SK-N-SH (cell line): ENCODE data around the gene RASL10B.

Experiments used
- CTCF ChIP-seq: fragments of 200-600 bp; sonication (generic); IDR thresholded peaks from 2 replicates; pipeline ENCODE4 v1.6.1; 2017; ENCODE audit warnings: antibody characterized with exemption, mild to moderate bottlenecking, moderate library complexity
- EZH2phosphoT487 ChIP-seq: fragments of 200-600 bp; sonication (generic); IDR thresholded peaks from 2 replicates; pipeline ENCODE4 v1.6.1; 2017; ENCODE audit warnings: low read depth, mixed run types, mild to moderate bottlenecking, antibody characterized with exemption, moderate library complexity, borderline replicate concordance
- GABPA ChIP-seq: IDR thresholded peaks from 2 replicates; pipeline ENCODE4 v1.4.0; 2012; ENCODE audit warnings: low read depth, mild to moderate bottlenecking
- IRF3 ChIP-seq: fragments of 150-350 bp; IDR thresholded peaks from 2 replicates; pipeline ENCODE4 v1.6.1; 2016; ENCODE audit warnings: mild to moderate bottlenecking, low read depth, low read length
- MAX ChIP-seq: IDR thresholded peaks from 2 replicates; pipeline ENCODE4 v1.4.0; 2012; ENCODE audit warnings: low read depth
- MEF2A ChIP-seq: IDR thresholded peaks from 2 replicates; pipeline ENCODE4 v1.4.0; 2012; ENCODE audit warnings: low read depth, borderline replicate concordance
- NFIC ChIP-seq: IDR thresholded peaks from 2 replicates; pipeline ENCODE4 v1.4.0; 2012; ENCODE audit warnings: borderline replicate concordance
- POLR2AphosphoS5 ChIP-seq: IDR thresholded peaks from 2 replicates; pipeline ENCODE4 v1.6.1; 2012; ENCODE audit warnings: low read depth, low read length
- RCOR1 ChIP-seq: fragments of 150-350 bp; IDR thresholded peaks from 2 replicates; pipeline ENCODE4 v1.6.1; 2017; ENCODE audit warnings: antibody characterized with exemption, low read length
- REST ChIP-seq: IDR thresholded peaks from 2 replicates; pipeline ENCODE4 v1.6.1; 2012; ENCODE audit warnings: mild to moderate bottlenecking, low read depth, low read length, moderate library complexity
- RXRA ChIP-seq: IDR thresholded peaks from 2 replicates; pipeline ENCODE4 v1.4.0; 2012; ENCODE audit warnings: low read depth, mild to moderate bottlenecking, borderline replicate concordance
- SIN3A ChIP-seq: IDR thresholded peaks from 2 replicates; pipeline ENCODE4 v1.6.1; 2012; ENCODE audit warnings: low read depth, mild to moderate bottlenecking, low read length, moderate library complexity, borderline replicate concordance
- TAF1 ChIP-seq: IDR thresholded peaks from 2 replicates; pipeline ENCODE4 v1.6.1; 2012; ENCODE audit warnings: low read depth, mild to moderate bottlenecking, low read length, moderate library complexity, borderline replicate concordance

GRCh38 chr17:35700150-35700549 is 31.3 kb upstream of the RASL10B start:
- TF ChIP-seq IRF3 (no peak), CTCF (no peak), TAF1 (no peak), EZH2phosphoT487 (no peak), GABPA (no peak), MAX (no peak), RXRA (no peak), NFIC (no peak), POLR2AphosphoS5 (no peak), SIN3A (no peak), RCOR1 (no peak), MEF2A (no peak), REST (no peak)
